SW 1271 (cell line): ENCODE measurements around the gene NFKBIE.
A peak's percentile ranks its signal among the peaks of the same experiment; 100 is the strongest.
"Not testable (repeated sequence)": the region's sequence is repeated elsewhere in the genome, so short reads cannot be mapped to it uniquely, and the experiment has no call there.

ENCODE experiments used
- DNase-seq, 2 experiments: peaks; one replicate each; lab custom pipeline; 2025; lab: John Stamatoyannopoulos, UW

Gene NFKBIE

DNA sequence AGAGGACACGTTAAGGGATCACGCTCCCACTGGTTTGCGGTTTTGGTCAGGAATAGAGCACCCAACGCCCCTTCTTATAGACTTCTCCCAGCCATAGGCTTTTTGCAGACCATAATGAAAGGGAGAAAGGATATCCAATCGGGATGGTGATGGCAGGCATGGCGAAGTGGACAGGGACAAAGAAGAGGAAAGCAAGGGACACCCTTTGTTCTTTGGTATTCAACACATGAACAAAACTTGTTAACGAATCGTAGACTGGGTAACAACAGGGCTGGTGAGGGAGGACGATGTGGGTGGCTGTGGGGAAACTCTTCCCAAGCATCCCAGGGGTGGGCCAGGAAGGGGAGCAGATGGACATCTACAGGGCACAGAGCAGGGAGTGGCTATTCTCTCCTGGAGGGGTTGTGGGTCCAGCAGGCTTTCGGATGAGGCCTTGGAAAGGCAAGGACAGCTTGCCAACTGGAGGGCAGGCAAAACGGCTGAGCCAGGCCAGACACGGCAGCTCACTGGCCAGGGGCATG, 19.9 kb downstream of the NFKBIE start:
- DNase-seq = no peak

DNA sequence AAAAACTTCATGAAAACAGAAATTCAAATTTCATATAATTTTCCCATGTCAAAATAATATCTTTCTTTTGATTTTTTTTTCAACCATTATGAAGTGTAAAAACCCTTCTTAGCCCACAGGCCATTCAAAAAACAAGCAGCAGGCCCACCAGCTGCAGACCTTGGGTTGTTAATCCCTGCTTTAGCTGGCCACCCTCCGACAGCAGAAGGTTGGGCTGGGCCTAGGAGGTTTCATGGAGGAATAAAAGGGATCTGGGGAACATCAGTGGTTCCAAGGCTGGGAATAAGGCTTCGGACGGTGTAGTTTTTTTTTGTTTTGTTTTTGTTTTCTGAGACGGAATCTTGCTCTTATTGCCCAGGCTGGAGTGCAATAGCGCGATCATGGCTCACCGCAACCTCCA, 22.0 kb downstream of the NFKBIE start:
- no peak for DNase-seq

DNA sequence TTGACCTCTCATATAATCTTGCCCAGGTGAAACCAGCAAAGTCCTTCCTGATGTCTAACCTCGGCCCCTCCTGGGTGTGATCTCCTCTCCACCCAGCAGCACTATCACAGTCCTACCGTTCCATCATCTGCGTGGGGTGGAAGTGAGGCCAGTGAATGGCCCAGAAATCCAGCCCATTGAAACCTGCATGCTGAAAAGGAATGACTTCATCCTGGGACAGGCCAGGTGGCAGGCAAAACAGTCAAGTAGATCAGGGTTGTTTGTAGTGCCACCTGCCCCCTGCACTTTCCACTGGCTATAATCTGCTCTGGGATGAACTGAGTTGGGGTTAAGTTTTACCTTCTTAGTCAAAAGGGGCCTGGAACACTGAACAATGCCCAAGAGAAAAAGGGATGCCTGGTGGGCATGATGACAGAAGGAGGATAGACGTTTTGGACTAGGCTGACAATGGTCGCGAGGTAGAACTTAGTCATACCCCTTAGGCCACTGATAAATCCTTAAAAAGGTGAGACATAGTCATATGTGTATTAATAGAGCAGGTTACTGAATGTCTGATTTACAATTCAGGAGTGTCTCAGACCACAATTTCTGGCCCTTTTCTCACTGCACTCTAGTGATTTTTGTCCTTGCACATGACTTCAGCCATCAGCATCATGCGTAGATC, 26.5 kb downstream of the NFKBIE start:
- DNase-seq = no peak

DNA sequence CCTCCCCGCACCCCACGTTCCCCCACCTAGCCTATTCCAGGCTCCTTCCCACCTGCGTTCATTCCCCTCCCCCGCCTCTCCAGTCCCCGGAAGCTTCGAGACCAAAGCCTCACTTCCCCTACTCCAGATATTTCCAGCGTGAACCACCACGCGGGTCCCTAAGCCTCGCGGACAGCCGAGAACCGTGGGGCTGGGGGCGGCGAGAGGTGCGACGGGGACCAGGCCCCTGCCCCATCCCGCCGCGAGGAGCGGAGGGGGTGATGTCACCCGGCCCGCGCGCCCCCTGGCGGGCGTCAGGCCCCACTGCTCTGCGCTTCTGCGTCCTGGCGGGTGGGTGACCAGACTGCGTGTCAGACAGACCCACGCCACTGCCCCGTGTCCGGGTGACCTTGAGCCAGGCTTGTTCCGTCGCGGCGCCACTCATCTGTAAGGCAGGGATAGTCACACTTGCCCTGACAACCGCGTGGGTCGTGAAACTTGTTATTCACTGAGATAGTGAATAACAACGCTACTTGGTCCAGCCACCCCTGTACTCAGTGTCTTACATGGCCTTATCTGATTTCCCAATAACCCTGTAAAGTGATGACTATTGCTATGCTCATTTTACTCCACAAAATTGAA, 27.4 kb downstream of the NFKBIE start:
- DNase-seq = peak in 1 of 2 experiments; percentile 71

DNA sequence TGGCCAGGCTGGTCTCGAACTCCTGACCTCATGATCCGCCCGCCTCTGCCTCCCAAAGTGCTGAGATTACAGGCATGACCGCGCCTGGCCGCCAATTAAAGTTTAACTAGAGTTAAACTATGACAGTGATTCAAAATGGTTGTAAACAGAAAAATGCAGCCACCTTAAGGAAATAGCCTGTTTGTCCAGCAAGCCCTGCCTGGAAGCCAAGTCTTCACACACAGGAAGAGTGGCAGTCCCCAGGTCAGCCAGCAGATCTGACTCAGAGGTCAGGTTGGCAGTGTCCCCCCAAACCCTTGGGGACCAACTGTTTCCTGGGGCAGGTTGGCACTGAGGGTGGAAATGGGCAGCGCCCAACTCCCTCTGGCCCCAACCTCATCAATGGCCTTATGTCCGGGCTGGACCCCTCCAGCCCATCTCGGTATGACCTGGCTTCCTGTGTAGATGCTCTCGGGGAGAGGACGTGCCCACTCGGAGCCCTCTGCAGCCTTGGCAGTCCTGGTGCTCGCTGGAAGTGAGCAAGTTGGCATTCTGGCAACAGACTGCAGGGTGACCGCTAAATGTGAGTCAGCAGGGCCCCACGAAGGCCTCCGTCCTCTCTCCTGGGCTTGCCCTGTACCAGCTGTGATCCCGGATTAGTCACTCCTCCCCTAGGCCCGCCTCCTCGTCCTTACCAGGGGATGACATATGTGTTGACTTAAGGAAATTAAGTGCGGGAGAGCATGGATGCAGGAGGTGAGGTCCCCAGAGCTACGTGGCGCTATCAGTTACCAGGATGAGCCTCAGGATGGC, 28.1 kb downstream of the NFKBIE start:
- peak; percentile 98 for DNase-seq

DNA sequence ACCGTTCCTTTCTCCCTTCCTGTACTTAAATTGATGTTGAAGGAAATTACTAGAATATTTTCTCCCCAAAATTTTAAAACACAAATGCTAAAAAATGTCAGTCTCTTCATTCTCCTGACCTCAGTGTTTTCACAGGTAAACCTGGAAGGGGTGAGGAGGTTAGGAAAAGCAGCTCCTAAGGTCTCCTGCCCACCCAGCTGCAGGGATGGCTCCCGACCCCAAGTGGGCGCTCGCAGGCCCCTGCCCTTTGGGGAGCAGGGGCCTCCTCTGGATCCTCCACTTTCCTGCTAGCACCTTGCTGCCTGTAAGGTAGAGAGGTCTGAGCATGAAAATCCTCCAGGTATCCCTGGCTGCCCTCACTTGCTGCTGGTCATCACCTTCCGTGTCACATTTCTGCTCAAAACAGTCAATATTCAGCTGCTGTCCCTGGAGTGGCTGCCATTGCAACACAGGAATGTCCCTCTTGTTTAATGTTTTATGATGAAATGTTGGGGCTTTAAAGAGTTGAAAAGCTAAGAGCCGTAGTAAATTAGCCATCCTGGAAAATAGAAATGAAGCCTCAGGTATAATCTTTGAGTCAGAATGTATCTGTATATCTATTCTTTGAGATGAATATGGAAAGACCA, 29.3 kb downstream of the NFKBIE start:
- DNase-seq = no peak

DNA sequence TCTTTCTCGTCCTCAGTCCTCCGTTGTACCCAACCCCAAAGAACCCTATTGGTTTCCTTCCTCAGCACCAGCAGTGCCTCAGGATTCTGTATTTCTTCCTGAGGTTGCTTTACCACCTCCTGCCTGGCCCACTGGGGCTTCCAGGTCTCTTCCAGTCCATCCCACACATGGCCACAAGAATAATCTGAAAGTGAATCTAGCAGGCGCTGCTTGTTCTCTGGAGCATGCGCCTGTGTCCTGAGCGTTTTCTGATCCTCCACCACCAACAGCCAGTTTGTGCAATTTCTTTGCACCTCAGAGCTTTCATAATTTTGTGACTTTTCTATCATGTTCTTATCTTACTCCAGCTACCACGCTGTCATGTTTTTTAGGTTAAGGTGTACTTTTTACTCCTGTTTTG, 30.1 kb downstream of the NFKBIE start:
- no peak for DNase-seq

DNA sequence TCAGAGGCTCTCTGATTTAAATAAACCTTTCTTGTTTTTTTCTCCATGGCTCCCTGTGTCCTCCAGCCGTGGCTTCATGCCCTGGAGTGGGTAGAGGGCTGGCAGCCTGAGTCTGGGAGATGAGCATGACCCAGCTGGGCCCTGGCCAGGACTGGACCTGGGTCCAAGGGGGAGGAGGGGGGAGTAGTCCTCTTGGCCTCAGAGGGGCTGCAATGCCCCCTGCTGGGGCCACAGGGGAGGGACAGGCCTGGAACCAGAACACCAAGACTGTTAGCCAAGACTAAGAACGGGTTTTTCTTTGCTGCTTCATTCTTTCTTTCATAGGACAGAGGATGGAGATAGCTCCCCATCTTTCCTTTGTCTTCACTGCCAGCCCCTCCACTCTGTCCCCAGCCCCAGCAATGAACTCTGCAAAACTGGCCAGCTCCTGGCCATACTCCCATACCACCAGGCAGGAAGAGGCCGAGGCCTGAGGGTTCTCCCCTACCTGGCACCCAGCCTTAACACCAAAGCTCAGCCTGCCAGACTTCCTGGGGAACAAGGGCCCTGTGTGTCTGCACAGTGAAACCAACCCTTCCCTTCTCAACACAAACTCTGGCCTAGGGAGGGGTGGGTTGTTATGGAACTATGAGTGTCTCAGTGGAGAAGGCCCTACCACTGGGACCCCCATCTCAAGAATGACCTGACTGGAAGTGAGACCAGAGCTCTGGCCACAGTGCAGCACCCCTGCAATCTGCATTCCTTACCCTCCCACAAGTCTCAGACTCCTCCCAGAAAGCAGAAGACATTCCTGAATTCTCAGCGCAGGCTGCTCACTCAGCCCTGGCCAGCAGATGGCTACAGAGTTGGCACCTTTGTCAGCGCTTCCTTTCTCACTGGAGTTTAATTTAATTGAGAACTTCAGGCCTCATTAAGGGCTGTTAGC, 31.0 kb downstream of the NFKBIE start:
- DNase-seq = peak in 1 of 2 experiments; percentile 71

DNA sequence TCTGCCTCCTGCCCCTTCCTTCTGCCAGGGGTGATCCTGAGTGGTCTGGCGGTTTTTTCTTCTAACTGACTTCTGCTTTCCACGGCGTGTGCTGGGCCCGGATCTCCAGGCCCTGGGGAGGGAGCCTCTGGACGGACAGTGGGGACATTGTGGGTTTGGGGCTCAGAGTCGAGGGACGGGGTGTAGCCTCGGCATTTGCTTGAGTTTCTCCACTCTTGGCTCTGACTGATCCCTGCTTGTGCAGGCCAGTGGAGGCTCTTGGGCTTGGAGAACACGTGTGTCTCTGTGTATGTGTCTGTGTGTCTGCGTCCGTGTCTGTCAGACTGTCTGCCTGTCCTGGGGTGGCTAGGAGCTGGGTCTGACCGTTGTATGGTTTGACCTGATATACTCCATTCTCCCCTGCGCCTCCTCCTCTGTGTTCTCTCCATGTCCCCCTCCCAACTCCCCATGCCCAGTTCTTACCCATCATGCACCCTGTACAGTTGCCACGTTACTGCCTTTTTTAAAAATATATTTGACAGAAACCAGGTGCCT, 31.7 kb downstream of the NFKBIE start:
- no peak for DNase-seq

DNA sequence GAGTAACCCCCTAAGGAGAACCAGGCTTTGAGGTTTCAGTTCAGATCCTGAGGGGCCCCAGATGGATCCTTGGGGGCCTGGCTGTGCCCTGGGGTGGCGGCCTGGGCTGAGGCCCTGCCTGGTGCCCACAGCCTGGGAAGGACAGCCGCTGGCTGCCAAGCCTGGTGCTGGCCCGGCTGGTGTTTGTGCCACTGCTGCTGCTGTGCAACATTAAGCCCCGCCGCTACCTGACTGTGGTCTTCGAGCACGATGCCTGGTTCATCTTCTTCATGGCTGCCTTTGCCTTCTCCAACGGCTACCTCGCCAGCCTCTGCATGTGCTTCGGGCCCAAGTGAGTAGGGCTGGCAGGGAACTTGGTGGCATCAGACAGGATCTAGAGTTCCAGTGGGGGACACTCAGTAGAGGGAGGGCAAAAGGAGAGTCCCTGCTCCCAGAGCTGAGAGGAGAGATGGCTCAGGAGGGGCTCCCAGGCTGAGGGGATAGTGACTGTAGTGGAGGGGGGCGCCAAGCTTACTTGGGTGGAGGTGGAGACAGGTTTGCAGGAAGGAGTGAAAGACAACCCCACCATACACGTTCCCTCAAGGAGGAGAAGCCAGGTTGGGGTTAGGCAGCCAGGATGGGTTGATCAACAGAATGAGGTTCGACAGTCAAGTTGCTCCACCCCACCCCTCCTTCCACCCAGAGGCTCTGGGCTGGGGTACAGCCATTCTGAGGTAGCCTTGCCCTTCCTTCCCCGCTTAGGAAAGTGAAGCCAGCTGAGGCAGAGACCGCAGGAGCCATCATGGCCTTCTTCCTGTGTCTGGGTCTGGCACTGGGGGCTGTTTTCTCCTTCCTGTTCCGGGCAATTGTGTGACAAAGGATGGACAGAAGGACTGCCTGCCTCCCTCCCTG, 32.4 kb downstream of the NFKBIE start:
- DNase-seq = no peak

DNA sequence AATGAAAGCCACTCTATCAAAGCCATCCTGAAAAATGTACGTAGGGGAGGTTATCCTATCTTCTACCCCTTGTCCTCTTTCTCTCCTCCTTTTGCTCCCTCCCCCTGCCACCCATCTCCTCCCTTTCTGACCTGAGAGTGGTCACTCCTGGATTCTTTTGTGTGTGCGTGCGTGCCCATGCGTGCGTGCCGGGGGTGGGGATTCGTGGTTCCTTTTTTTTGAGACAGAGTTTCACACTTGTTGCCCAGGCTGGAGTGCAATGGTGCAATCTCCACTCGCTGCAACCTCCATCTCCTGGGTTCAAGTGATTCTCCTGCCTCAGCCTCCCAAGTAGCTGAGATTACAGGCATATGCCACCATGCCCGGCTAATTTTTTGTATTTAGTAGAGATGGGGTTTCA, 33.9 kb downstream of the NFKBIE start:
- DNase-seq = not testable (repeated sequence)

DNA sequence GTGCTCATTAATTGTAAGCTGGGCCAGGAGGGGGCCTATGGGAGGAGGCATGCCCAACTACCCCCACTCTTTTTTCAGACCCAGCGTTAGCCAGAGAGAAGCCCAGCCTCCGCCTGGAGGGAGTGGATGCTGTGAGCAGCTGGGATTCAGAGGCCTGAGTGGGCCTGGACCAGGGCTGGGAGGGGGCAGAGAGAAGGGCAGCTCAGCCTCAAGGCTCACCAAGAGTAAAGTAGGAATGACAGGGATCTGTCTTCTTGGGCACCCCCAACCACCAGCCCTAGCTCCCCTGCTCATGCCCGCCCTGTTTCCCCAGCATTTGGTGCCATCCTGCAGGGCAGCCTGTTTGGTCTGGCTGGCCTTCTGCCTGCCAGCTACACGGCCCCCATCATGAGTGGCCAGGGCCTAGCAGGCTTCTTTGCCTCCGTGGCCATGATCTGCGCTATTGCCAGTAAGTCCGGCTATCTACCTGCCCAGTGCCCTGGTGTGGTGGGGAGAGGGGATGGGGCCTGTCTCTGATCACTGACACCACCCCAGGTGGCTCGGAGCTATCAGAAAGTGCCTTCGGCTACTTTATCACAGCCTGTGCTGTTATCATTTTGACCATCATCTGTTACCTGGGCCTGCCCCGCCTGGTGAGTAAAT, 35.2 kb downstream of the NFKBIE start:
- no peak for DNase-seq

DNA sequence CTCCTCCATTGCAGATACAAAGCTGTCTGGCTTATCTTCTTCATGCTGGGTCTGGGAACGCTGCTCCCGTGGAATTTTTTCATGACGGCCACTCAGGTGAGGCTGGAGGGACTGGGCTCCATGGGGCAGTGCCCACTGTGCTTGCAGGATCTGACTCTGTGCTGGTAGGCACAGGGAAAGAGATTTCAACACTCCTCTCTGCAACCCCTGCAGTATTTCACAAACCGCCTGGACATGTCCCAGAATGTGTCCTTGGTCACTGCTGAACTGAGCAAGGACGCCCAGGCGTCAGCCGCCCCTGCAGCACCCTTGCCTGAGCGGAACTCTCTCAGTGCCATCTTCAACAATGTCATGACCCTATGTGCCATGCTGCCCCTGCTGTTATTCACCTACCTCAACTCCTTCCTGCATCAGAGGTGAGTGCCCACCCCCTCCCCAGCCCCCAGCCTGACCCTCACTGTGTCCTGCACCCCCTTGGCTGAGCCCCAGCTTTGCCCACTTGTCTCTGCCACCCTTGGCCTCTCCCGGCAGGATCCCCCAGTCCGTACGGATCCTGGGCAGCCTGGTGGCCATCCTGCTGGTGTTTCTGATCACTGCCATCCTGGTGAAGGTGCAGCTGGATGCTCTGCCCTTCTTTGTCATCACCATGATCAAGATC, 35.8 kb downstream of the NFKBIE start:
- no peak for DNase-seq

DNA sequence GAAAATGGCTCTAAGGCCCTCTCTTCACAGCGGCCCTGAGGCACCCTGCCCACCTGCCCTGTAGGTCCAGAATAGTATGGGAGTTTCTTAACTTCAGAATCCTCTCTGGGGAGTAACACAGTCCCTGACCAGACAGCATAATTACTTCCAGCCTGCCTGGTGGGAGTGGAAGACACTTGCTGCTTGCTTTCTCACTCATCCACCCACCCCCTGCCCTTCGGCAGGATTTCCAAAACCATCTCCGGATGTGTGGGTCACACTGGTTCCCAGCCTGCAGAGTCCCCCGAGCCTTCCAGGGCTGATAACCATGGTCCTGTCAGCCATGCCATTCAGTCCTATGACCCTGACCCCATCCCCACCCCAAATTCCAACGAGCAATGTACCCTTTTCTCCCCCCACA, 36.5 kb downstream of the NFKBIE start:
- no peak for DNase-seq

DNA sequence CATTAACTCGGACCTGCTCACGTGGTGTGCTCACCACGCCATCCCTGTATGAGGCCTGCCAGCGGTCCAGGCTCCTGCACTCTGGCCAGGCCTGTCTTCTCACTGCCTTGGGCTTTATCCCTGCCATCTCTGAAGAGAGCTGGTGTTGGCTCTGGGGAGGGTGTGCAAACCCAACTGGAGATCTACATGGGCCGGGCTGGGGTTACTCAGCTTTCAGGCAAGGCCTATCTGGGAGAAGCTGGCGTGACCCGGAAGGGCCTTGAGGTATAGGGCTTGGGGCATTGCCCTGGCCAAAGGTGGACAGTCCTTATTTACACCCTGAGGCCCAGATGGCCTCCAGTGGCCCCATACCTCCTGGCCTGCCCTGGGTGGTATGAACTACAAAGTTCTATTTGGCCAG, 36.9 kb downstream of the NFKBIE start:
- DNase-seq = no peak

DNA sequence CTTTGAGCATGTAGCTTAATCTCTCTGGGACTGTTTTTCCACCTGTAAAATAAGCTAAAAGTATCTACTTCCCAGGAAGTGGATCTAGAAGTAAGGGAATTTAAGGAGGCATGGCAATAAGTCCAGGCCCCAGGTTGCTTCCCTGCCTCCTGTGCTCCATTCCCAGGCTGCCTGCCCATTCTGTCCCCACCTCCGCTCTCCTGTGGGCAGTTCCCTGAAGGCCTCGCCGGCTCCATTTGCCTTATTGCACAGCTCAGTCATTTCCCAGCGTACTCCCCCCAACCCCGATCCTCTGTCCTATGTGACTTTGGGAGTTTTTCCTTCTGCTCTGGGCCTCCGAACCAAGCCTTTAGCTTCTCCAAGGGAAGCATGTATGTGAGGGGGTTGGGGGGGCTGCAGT, 37.3 kb downstream of the NFKBIE start:
- no peak for DNase-seq

DNA sequence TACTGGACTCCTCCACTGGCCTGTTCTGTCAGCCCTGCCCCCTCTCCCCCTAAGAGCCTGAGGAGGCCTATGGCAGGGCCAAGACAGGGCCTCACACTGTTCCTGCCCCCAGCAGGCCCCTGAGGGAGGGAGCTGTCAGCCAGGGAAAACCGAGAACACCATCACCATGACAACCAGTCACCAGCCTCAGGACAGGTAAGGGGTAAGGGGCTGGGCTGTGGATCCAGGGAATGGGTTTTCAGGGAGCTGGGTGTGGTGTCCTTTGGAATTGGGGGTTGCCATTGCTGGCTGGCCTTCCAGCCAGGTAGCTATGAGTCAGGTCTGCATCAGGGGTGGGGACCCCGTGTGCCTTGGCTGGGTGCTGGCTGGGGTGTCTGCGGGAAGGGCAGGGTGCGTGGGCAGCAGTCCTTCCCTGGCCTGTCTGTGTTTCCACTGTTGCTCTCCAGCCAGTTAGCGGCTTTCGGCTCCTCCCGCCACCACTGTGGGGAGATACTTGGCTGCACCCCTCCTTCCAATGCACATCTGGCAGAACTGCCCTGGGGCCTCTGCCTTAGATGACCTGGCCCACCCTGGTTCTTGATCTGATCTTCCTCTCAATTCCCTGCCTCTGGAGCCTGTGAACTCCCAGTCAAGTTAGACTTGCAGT, 38.1 kb downstream of the NFKBIE start:
- no peak for DNase-seq

DNA sequence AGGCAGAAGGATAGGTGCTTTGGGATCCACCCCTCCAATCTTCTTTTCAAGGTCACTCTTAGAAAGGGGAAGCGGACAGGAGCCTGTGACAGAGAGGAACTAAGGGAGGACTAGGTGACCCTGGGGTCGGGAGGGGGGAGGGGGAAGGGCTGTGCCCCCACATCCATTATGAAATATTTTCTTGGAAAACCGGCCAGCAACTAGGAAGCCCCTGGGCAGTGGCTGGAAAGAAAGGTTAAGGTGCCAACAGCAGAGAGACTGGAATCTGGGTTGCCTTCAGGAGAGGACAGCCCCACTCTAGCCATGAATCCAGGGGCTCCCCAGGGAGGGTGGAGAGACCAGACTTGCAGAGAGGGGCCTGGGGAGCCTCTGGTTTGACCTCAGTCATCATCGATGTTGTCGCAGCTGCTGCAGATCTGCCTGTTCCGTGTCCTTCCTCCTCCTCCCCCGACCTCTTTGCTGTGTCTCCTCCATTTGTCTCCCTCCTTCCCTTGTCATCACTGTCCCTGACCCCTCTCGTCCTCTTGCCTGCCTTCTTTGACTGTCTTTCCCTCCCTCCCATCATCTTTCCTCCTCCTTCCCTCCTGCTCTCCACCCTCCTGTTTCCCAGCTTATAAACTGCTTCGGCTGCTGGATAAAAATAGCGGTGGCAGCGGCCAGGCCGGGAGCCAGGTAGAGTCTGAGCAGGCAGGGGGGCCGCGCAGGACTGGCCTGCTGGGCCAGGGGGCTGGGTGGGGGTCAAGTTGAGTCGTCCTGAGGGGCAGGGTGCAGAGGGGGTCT, 38.8 kb downstream of the NFKBIE start:
- no peak for DNase-seq
